Hepatocyte (in vitro differentiated cells): ENCODE results near the gene PRDX5. TPM values are rescaled to one million over a fixed set of nuclear protein-coding genes. Genes with fewer than 3 reads are reported as not detected.

ENCODE experiments used
- DNase-seq: peaks from one replicate; pipeline ENCODE4 v3.0.0-alpha.2; 2016; ENCODE audit warnings: low spot score
- H2AFZ ChIP-seq: fragments of 200-600 bp; sonication (generic); 2 replicates; pipeline ENCODE4 v1.6.0; 2016; ENCODE audit warnings: antibody characterized with exemption, mild to moderate bottlenecking
- H3K27ac ChIP-seq: fragments of 200-600 bp; sonication (generic); 2 replicates; pipeline ENCODE4 v1.5.1; 2016; ENCODE audit warnings: mild to moderate bottlenecking
- H3K27me3 ChIP-seq: fragments of 200-600 bp; sonication (generic); 2 replicates; pipeline ENCODE4 v1.6.1; 2016
- H3K36me3 ChIP-seq: fragments of 200-600 bp; sonication (generic); replicated peaks from 2 replicates; pipeline ENCODE4 v1.5.1; 2016; ENCODE audit warnings: low read depth; ENCODE audit not compliant: insufficient read depth
- H3K4me1 ChIP-seq: fragments of 200-600 bp; sonication (generic); 2 replicates; pipeline ENCODE4 v1.5.1; 2016; ENCODE audit warnings: mild to moderate bottlenecking, moderate library complexity; ENCODE audit not compliant: insufficient read depth
- H3K4me2 ChIP-seq: fragments of 200-600 bp; sonication (generic); 2 replicates; pipeline ENCODE4 v1.6.0; 2016
- H3K4me3 ChIP-seq: fragments of 200-600 bp; sonication (generic); 2 replicates; pipeline ENCODE4 v1.5.1; 2016; ENCODE audit warnings: mild to moderate bottlenecking
- H3K79me2 ChIP-seq: fragments of 200-600 bp; sonication (generic); 2 replicates; pipeline ENCODE4 v1.6.0; 2017; ENCODE audit warnings: mild to moderate bottlenecking
- H3K9me2 ChIP-seq: fragments of 200-600 bp; sonication (generic); replicated peaks from 2 replicates; pipeline ENCODE4 v1.6.0; 2017; ENCODE audit warnings: mild to moderate bottlenecking; ENCODE audit not compliant: insufficient read depth
- H3K9me3 ChIP-seq: fragments of 200-600 bp; sonication (generic); 2 replicates; pipeline ENCODE4 v1.5.1; 2016; ENCODE audit warnings: low read depth, mild to moderate bottlenecking
- H4K20me1 ChIP-seq: fragments of 200-600 bp; sonication (generic); 2 replicates; pipeline ENCODE4 v1.6.0; 2016; ENCODE audit warnings: mild to moderate bottlenecking; ENCODE audit not compliant: insufficient read depth, poor library complexity, severe bottlenecking
- EZH2 ChIP-seq: fragments of 200-600 bp; sonication (generic); IDR thresholded peaks from 2 replicates; pipeline ENCODE4 v1.6.1; 2016; ENCODE audit warnings: antibody characterized with exemption, mild to moderate bottlenecking, borderline replicate concordance
- EZH2phosphoT487 ChIP-seq: fragments of 200-600 bp; sonication (generic); IDR thresholded peaks from one replicate; pipeline ENCODE4 v1.6.1; 2018; ENCODE audit warnings: antibody characterized with exemption, mild to moderate bottlenecking, low read depth, moderate library complexity; ENCODE audit not compliant: unreplicated experiment, severe bottlenecking
- WGBS: methylation state at CpG from one replicate; pipeline ENCODE4 v1.1.6; 2016; ENCODE audit warnings: low lambda C conversion rate; ENCODE audit errors: missing lambda C conversion rate; 5-methylcytosine and 5-hydroxymethylcytosine counted together
- polyA plus RNA-seq: library from polyadenylated mRNA; unstranded; fragments of >200 nt; fragmentation: Nextera tagmentation; extraction: Ambion mirVana; gene quantifications from 2 replicates; pipeline ENCODE4 v1.2.1, GENCODE V29; 2016
- total RNA-seq: library from RNA; depleted of rRNA; stranded (reverse); fragments of >200 nt; gene quantifications from 2 replicates; pipeline ENCODE4 v1.2.3, GENCODE V29; 2014
- TF ChIP-seq, protein P1 (sequence below): fragments of 200-600 bp; sonication (generic); IDR thresholded peaks from 2 replicates; pipeline ENCODE4 v1.5.1; 2016; ENCODE audit warnings: antibody characterized with exemption, mild to moderate bottlenecking; ENCODE audit not compliant: poor library complexity

Gene PRDX5
- total RNA-seq (261 and 267 TPM in 2 replicates), polyA plus RNA-seq (517 and 542 TPM in 2 replicates)

GRCh38 chr11:64317961-64318765, at the start of gene PRDX5:
Gene PRDX5, plus strand, starts transcription at chr11:64318121. Its CDS starts 95 bp downstream, at chr11:64318216.
- Histone ChIP-seq H3K4me3 (peak within 1 kb of the TSS; percentile 76), H2AFZ (peak within 1 kb of the TSS; percentile 73), H3K4me2 (peak within 1 kb of the TSS; percentile 79), H3K27ac (peak within 1 kb of the TSS; percentile 98), H3K9me2 (no peaks in the 10 kb centered on the region), H3K9me3 (no peaks in the 10 kb centered on the region), H3K27me3 (no peaks in the 10 kb centered on the region), H4K20me1 (no peaks in the 10 kb centered on the region), H3K4me1 (peaks cover 25% of the 10 kb centered on the region), H3K36me3 (no peaks in the 10 kb centered on the region), H3K79me2 (peaks cover 29% of the 10 kb centered on the region)
- 2% methylated on average over 59 of the region's 61 CpGs for WGBS
- TF ChIP-seq, protein P1, sequence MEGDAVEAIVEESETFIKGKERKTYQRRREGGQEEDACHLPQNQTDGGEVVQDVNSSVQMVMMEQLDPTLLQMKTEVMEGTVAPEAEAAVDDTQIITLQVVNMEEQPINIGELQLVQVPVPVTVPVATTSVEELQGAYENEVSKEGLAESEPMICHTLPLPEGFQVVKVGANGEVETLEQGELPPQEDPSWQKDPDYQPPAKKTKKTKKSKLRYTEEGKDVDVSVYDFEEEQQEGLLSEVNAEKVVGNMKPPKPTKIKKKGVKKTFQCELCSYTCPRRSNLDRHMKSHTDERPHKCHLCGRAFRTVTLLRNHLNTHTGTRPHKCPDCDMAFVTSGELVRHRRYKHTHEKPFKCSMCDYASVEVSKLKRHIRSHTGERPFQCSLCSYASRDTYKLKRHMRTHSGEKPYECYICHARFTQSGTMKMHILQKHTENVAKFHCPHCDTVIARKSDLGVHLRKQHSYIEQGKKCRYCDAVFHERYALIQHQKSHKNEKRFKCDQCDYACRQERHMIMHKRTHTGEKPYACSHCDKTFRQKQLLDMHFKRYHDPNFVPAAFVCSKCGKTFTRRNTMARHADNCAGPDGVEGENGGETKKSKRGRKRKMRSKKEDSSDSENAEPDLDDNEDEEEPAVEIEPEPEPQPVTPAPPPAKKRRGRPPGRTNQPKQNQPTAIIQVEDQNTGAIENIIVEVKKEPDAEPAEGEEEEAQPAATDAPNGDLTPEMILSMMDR, result peak; percentile 34
- no peak for TF ChIP-seq EZH2phosphoT487
- DNase-seq, result peak; percentile 98

- Histone ChIP-seq H3K36me3 (no peaks in the 10 kb centered on the region), H3K4me2 (peak overlapping the region; percentile 83), H3K27ac (peak overlapping the region; percentile 87), H3K79me2 (peaks cover 18% of the 10 kb centered on the region), H2AFZ (peak overlapping the region; percentile 43), H3K4me3 (peak overlapping the region; percentile 15), H3K9me2 (no peaks in the 10 kb centered on the region), H3K4me1 (peaks cover 26% of the 10 kb centered on the region), H3K27me3 (no peaks in the 10 kb centered on the region), H3K9me3 (no peaks in the 10 kb centered on the region), H4K20me1 (no peaks in the 10 kb centered on the region)
- TF ChIP-seq EZH2phosphoT487, result no peak
- no peak for TF ChIP-seq EZH2
- TF ChIP-seq, protein P1, result no peak
- WGBS, result 1% methylated on average over 30 of the region's 34 CpGs
- peak; percentile 70 for DNase-seq
Observed at GRCh38 chr11:64268893-64269539, 48.9 kb upstream of the PRDX5 start.

GRCh38 chr11:64269540-64270220, 48.2 kb upstream of the PRDX5 start:
- TF ChIP-seq EZH2, result no peak
- TF ChIP-seq, protein P1, result peak; percentile 27
- no peaks in the 10 kb centered on the region for H3K36me3 ChIP-seq
- peak overlapping the region; percentile 15 for H3K4me3 ChIP-seq
- peaks cover 18% of the 10 kb centered on the region for H3K79me2 ChIP-seq
- H3K9me3 ChIP-seq, result no peaks in the 10 kb centered on the region
- under 1% methylated on average over 57 of the region's 58 CpGs for WGBS
- no peaks in the 10 kb centered on the region for H4K20me1 ChIP-seq
- H3K27ac ChIP-seq, result peak overlapping the region; percentile 95
- no peaks in the 10 kb centered on the region for H3K9me2 ChIP-seq
- peak overlapping the region; percentile 43 for H2AFZ ChIP-seq
- DNase-seq, result peak; percentile 99
- peaks cover 26% of the 10 kb centered on the region for H3K4me1 ChIP-seq
- H3K27me3 ChIP-seq, result no peaks in the 10 kb centered on the region
- H3K4me2 ChIP-seq, result peak overlapping the region; percentile 95
